GM19023 (cell line): ENCODE data around the gene PDE1C.

ENCODE experiments used
- ATAC-seq: cut with Tn5 transposase; IDR thresholded peaks from one replicate; pipeline ENCODE4 v1.9.1; 2021; ENCODE audit warnings: mild to moderate bottlenecking, moderate library complexity; ENCODE audit not compliant: unreplicated experiment

The PDE1C gene

GRCh38 chr7:31899356-31899927, 170.8 kb downstream of the PDE1C start:
- ATAC-seq, result no peak

GRCh38 chr7:31896925-31897324, 173.3 kb downstream of the PDE1C start:
- no peak for ATAC-seq

- no peak for ATAC-seq
Measured at GRCh38 chr7:31894308-31894707, 175.9 kb downstream of the PDE1C start.

GRCh38 chr7:31893365-31893764, 176.8 kb downstream of the PDE1C start:
- no peak for ATAC-seq

- ATAC-seq, result peak; percentile 81
Measured at GRCh38 chr7:31892099-31892829, 177.9 kb downstream of the PDE1C start.

GRCh38 chr7:31890766-31891165, 179.4 kb downstream of the PDE1C start:
- no peak for ATAC-seq

- no peak for ATAC-seq
Measured at GRCh38 chr7:31890198-31890597, 180.0 kb downstream of the PDE1C start.

- ATAC-seq, result no peak
Measured at GRCh38 chr7:31887006-31887405, 183.2 kb downstream of the PDE1C start.

- ATAC-seq, result no peak
Measured at GRCh38 chr7:31885171-31885570, 185.0 kb downstream of the PDE1C start.

- no peak for ATAC-seq
Measured at GRCh38 chr7:31883761-31884164, 186.4 kb downstream of the PDE1C start.

GRCh38 chr7:31882187-31882586, 188.0 kb downstream of the PDE1C start:
- ATAC-seq, result no peak

GRCh38 chr7:31878875-31879274, 191.3 kb downstream of the PDE1C start:
- ATAC-seq, result no peak

- no peak for ATAC-seq
Measured at GRCh38 chr7:31875424-31875823, 194.8 kb downstream of the PDE1C start.

GRCh38 chr7:31874631-31875386, 195.4 kb downstream of the PDE1C start:
- ATAC-seq, result no peak

GRCh38 chr7:31873816-31874597, 196.2 kb downstream of the PDE1C start:
- peak; percentile 82 for ATAC-seq

- ATAC-seq, result no peak
Measured at GRCh38 chr7:31872545-31873370, 197.4 kb downstream of the PDE1C start.

GRCh38 chr7:31864646-31865045, 205.6 kb downstream of the PDE1C start:
- no peak for ATAC-seq

- ATAC-seq, result no peak
Measured at GRCh38 chr7:31860925-31861324, 209.3 kb downstream of the PDE1C start.

- ATAC-seq, result no peak
Measured at GRCh38 chr7:31858055-31858454, 212.2 kb downstream of the PDE1C start.

GRCh38 chr7:31857172-31857571, 213.0 kb downstream of the PDE1C start:
- ATAC-seq, result no peak
